Tibial artery (tissue), 4 donors: Measurements from ENCODE around the gene CAMSAP1.
"Not testable (repeated sequence)": the region's sequence is repeated elsewhere in the genome, so short reads cannot be mapped to it uniquely, and the experiment has no call there.

Experiments
- DNase-seq, 2 donors: peaks; one replicate each; pipeline ENCODE4 v3.0.0-alpha.2; 2019
- H3K27ac ChIP-seq, 2 donors: fragments of 200-600 bp; sonication (generic) in 1 of 2; 1 replicate in 1 of 2; 2 replicates in 1 of 2; pipeline ENCODE4 v1.5.1; 2018 to 2019; ENCODE audit warnings: mild to moderate bottlenecking in 1 of 2
- H3K27me3 ChIP-seq, 2 donors: fragments of 200-600 bp; sonication (generic) in 1 of 2; one replicate each; pipeline versions ENCODE4 v1.5.1 to v1.6.0; 2016 to 2019
- H3K36me3 ChIP-seq, 3 donors: fragments of 200-600 bp; sonication (generic) in 2 of 3; one replicate each; pipeline ENCODE4 v1.5.1; 2016 to 2019; ENCODE audit warnings: mild to moderate bottlenecking in 2 of 3
- H3K4me1 ChIP-seq, 4 donors: fragments of 200-600 bp; sonication (generic) in 2 of 4; 1 replicate in 3 of 4; 2 replicates in 1 of 4; pipeline ENCODE4 v1.5.1; 2016 to 2019
- H3K4me3 ChIP-seq, 2 donors: fragments of 200-600 bp; sonication (generic) in 1 of 2; 1 replicate in 1 of 2; 2 replicates in 1 of 2; pipeline ENCODE4 v1.5.1; 2018 to 2019; ENCODE audit warnings: mild to moderate bottlenecking in 2 of 2
- H3K9me3 ChIP-seq, 3 donors: fragments of 200-600 bp; sonication (generic) in 1 of 3; one replicate each; pipeline ENCODE4 v1.5.1; 2016 to 2019
- CTCF ChIP-seq, 2 experiments: fragments of 200-600 bp in 1 of 2; fragments of 450-650 bp in 1 of 2; IDR thresholded peaks; one replicate each; pipeline ENCODE4 v1.5.1; 2017 to 2019; ENCODE audit warnings: antibody characterized with exemption in 2 of 2, mild to moderate bottlenecking in 1 of 2, moderate library complexity in 1 of 2
- intact Hi-C: fragments of 100-400 bp; cut with DNase I; formaldehyde crosslinking; loops from one replicate; pipeline ENCODE4 v1.15.0; 2023; ENCODE audit warnings: low total_unique reads

The CAMSAP1 gene

GRCh38 chr9:135951889-135952663 is 44.7 kb upstream of the CAMSAP1 start:
- H3K27me3 ChIP-seq, result no peaks in the 10 kb centered on the region
- H3K9me3 ChIP-seq, result no peaks in the 10 kb centered on the region
- no peak overlapping the region for H3K4me3 ChIP-seq
- H3K27ac ChIP-seq, result no peak overlapping the region
- no peak for DNase-seq
- no peaks in the 10 kb centered on the region for H3K4me1 ChIP-seq
- peaks cover 34 to 75% (median 48%) of the 10 kb centered on the region in 3 donors for H3K36me3 ChIP-seq
- intact Hi-C loops, result no loop called here
- TF ChIP-seq CTCF (IDR thresholded peaks at IDR 0.05), result no peak

DNA sequence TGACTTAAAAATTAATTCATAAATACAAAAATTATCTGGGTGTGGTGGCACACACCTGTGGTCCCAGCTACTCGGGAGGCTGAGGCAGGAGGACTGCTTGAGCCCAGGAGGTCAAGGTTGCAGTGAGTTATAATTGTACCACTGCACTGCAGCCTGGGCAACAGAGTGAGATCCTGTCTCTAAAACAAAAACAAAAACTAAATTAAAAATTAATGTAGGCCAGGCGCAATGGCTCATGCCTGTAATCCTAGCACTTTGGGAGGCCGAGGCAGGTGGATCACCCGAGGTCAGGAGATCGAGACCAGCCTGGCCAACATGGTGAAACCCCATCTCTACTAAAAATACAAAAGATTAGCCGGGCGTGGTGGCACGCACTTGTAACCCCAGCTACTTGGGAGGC is 44.0 kb upstream of the CAMSAP1 start:
- peaks cover 42 to 82% (median 55%) of the 10 kb centered on the region in 3 donors for H3K36me3 ChIP-seq
- H3K27ac ChIP-seq, H3K27me3 ChIP-seq, H3K4me1 ChIP-seq, intact Hi-C loops, H3K4me3 ChIP-seq, H3K9me3 ChIP-seq, DNase-seq: not testable (repeated sequence)

DNA sequence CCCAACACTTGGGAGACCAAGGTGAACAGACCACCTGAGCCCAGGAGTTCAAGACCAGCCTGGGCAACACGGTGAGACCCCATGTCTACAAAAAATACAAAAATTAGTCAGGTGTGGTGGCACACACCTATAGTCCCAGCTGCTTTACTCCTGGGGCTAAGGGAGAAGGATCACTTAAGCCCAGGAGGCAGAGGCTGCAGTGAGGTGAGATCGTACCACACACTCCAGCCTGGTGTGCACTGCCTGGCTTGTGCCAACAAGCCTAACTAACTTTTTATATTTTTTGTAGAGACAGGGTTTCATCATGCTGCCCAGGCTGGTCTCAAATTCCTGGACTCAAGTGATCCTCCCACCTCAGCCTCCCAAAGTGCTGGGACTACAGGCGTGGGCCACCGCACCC is 43.5 kb upstream of the CAMSAP1 start:
- H3K4me3 ChIP-seq, H3K9me3 ChIP-seq, H3K4me1 ChIP-seq, intact Hi-C loops, H3K27ac ChIP-seq, DNase-seq, H3K27me3 ChIP-seq: not testable (repeated sequence)
- H3K36me3 ChIP-seq, result peaks cover 47 to 87% (median 60%) of the 10 kb centered on the region in 3 donors

- intact Hi-C loops, result no loop called here
- Histone ChIP-seq H3K9me3 (no peaks in the 10 kb centered on the region), H3K4me1 (no peaks in the 10 kb centered on the region), H3K27ac (no peak overlapping the region), H3K27me3 (no peaks in the 10 kb centered on the region), H3K36me3 (peaks cover 53 to 93% (median 66%) of the 10 kb centered on the region in 3 donors), H3K4me3 (no peak overlapping the region)
- DNase-seq, result no peak
- TF ChIP-seq CTCF (IDR thresholded peaks at IDR 0.05), result no peak
These were observed 42.9 kb upstream of the CAMSAP1 start for GRCh38 chr9:135950135-135950682.

DNA sequence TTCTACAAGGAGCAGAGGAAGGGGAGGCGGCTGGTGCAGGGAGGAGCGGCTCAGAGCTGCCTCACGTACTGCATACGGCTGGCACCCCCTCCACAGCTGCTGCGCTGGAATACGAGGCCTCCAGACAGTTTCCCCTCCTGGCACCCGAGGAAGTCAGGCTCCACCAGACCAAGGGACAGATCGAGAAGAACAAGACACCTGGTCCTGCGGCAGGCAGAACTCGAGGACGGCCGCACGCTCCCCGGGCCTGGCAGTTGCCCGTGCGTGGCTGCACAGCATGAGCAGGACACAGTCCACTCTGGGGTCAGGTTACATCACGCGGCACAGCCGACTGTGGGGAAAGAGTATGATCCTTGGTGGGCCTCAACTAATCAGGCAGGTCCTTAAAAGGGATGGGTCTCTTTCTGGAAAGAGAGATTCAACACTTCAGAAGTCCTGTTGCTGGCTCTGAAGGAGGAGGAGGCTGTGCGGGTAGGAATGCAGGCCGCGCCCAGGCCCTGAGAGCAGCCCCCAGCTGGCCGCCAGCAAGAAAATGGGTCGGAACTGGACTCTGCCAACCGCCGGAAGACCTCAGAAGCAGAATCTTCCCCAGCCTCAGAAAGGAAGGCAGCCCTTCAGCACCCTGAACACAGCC is 42.3 kb upstream of the CAMSAP1 start:
- intact Hi-C loops, result no loop called here
- Histone ChIP-seq H3K27ac (no peak overlapping the region), H3K36me3 (peaks cover 59 to 94% (median 67%) of the 10 kb centered on the region in 3 donors), H3K27me3 (no peaks in the 10 kb centered on the region), H3K9me3 (no peaks in the 10 kb centered on the region), H3K4me3 (no peak overlapping the region), H3K4me1 (no peaks in the 10 kb centered on the region)
- DNase-seq, result no peak
- no peak for TF ChIP-seq CTCF (IDR thresholded peaks at IDR 0.05)

DNA sequence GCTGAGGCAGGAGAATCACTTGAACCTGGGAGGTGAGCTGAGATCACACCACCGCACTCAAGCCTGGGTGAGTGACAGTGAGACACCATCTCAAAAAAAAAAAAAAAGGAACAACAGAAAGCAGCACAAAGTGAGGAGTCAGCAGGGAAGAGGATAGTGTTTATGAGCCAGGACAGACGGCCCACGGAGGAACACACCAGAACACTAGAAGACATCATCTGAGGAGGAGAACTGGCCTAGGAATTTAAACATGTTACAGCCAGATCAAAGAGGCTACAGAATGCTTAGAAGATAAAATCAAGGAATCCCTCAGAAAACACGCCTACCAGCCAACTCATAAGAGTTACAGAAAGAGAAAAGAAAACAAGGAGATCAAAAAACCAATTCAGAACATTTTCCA is 41.6 kb upstream of the CAMSAP1 start:
- intact Hi-C loops, result no loop called here
- Histone ChIP-seq H3K9me3 (no peaks in the 10 kb centered on the region), H3K27ac (no peak overlapping the region), H3K36me3 (peaks cover 60 to 94% (median 68%) of the 10 kb centered on the region in 3 donors), H3K4me3 (no peak overlapping the region), H3K27me3 (no peaks in the 10 kb centered on the region), H3K4me1 (no peaks in the 10 kb centered on the region)
- no peak for DNase-seq
- no peak for TF ChIP-seq CTCF (IDR thresholded peaks at IDR 0.05)
